ENCODE results near the gene GTPBP2.
A peak's percentile ranks its signal among the peaks of the same experiment; 100 is the strongest.

GTPBP2 gene

GRCh38 chr6:43667245-43668150 lies 38.4 kb upstream of the GTPBP2 start (continued):
- TF ChIP-seq, protein P1, sequence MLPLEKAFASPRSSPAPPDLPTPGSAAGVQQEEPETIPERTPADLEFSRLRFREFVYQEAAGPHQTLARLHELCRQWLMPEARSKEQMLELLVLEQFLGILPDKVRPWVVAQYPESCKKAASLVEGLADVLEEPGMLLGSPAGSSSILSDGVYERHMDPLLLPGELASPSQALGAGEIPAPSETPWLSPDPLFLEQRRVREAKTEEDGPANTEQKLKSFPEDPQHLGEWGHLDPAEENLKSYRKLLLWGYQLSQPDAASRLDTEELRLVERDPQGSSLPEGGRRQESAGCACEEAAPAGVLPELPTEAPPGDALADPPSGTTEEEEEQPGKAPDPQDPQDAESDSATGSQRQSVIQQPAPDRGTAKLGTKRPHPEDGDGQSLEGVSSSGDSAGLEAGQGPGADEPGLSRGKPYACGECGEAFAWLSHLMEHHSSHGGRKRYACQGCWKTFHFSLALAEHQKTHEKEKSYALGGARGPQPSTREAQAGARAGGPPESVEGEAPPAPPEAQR (tag by site-specific recombination; IDR thresholded peaks at IDR 0.05): no peak
- TF ChIP-seq ZNF146 (tag by site-specific recombination; IDR thresholded peaks at IDR 0.05): no peak
- TF ChIP-seq ZNF19 (tag by site-specific recombination; IDR thresholded peaks at IDR 0.05; ENCODE audit: low read depth): no peak
- no peak for TF ChIP-seq ZNF211 (tag by site-specific recombination; IDR thresholded peaks at IDR 0.05; ENCODE audit: low read depth)
- TF ChIP-seq, protein P2, sequence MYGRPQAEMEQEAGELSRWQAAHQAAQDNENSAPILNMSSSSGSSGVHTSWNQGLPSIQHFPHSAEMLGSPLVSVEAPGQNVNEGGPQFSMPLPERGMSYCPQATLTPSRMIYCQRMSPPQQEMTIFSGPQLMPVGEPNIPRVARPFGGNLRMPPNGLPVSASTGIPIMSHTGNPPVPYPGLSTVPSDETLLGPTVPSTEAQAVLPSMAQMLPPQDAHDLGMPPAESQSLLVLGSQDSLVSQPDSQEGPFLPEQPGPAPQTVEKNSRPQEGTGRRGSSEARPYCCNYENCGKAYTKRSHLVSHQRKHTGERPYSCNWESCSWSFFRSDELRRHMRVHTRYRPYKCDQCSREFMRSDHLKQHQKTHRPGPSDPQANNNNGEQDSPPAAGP (tag by site-specific recombination; IDR thresholded peaks at IDR 0.05): 0 out of 2 replicates have a peak, but pooled peaks have one; percentile 59
- TF ChIP-seq ZBTB8A (tag by site-specific recombination; IDR thresholded peaks at IDR 0.05): 0 out of 2 replicates have a peak, but pooled peaks have one; percentile 43
- TF ChIP-seq ZSCAN30 (tag by site-specific recombination; IDR thresholded peaks at IDR 0.05): peak; percentile 90
- no peak for TF ChIP-seq ZNF843 (tag by site-specific recombination; IDR thresholded peaks at IDR 0.05)
- TF ChIP-seq ZNF639 (tag by site-specific recombination; IDR thresholded peaks at IDR 0.05): no peak
- TF ChIP-seq ZNF792 (tag by site-specific recombination; IDR thresholded peaks at IDR 0.05): no peak
- no peak for TF ChIP-seq ZNF10 (tag by site-specific recombination; IDR thresholded peaks at IDR 0.05)
- TF ChIP-seq, protein P3, sequence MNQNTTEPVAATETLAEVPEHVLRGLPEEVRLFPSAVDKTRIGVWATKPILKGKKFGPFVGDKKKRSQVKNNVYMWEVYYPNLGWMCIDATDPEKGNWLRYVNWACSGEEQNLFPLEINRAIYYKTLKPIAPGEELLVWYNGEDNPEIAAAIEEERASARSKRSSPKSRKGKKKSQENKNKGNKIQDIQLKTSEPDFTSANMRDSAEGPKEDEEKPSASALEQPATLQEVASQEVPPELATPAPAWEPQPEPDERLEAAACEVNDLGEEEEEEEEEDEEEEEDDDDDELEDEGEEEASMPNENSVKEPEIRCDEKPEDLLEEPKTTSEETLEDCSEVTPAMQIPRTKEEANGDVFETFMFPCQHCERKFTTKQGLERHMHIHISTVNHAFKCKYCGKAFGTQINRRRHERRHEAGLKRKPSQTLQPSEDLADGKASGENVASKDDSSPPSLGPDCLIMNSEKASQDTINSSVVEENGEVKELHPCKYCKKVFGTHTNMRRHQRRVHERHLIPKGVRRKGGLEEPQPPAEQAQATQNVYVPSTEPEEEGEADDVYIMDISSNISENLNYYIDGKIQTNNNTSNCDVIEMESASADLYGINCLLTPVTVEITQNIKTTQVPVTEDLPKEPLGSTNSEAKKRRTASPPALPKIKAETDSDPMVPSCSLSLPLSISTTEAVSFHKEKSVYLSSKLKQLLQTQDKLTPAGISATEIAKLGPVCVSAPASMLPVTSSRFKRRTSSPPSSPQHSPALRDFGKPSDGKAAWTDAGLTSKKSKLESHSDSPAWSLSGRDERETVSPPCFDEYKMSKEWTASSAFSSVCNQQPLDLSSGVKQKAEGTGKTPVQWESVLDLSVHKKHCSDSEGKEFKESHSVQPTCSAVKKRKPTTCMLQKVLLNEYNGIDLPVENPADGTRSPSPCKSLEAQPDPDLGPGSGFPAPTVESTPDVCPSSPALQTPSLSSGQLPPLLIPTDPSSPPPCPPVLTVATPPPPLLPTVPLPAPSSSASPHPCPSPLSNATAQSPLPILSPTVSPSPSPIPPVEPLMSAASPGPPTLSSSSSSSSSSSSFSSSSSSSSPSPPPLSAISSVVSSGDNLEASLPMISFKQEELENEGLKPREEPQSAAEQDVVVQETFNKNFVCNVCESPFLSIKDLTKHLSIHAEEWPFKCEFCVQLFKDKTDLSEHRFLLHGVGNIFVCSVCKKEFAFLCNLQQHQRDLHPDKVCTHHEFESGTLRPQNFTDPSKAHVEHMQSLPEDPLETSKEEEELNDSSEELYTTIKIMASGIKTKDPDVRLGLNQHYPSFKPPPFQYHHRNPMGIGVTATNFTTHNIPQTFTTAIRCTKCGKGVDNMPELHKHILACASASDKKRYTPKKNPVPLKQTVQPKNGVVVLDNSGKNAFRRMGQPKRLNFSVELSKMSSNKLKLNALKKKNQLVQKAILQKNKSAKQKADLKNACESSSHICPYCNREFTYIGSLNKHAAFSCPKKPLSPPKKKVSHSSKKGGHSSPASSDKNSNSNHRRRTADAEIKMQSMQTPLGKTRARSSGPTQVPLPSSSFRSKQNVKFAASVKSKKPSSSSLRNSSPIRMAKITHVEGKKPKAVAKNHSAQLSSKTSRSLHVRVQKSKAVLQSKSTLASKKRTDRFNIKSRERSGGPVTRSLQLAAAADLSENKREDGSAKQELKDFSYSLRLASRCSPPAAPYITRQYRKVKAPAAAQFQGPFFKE (tag by site-specific recombination; IDR thresholded peaks at IDR 0.05; ENCODE audit: borderline replicate concordance): no peak
- no peak for TF ChIP-seq MYNN (tag by site-specific recombination; IDR thresholded peaks at IDR 0.05; ENCODE audit: borderline replicate concordance)
- TF ChIP-seq, protein P4, sequence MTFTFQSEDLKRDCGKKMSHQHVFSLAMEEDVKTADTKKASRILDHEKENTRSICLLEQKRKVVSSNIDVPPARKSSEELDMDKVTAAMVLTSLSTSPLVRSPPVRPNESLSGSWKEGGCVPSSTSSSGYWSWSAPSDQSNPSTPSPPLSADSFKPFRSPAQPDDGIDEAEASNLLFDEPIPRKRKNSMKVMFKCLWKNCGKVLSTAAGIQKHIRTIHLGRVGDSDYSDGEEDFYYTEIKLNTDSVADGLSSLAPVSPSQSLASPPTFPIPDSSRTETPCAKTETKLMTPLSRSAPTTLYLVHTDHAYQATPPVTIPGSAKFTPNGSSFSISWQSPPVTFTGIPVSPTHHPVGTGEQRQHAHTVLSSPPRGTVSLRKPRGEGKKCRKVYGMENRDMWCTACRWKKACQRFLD (tag by site-specific recombination; IDR thresholded peaks at IDR 0.05): no peak
- no peak for TF ChIP-seq ZNF132 (tag by site-specific recombination; IDR thresholded peaks at IDR 0.05; ENCODE audit: borderline replicate concordance)
- TF ChIP-seq ZNF473 (tag by site-specific recombination; IDR thresholded peaks at IDR 0.05): no peak
- no peak for TF ChIP-seq ZNF169 (tag by site-specific recombination; IDR thresholded peaks at IDR 0.05)
- no peak for TF ChIP-seq TCF7L2 (IDR thresholded peaks at IDR 0.05; ENCODE audit: borderline replicate concordance, low read depth, low read length)
- TF ChIP-seq ZNF544 (tag by site-specific recombination; IDR thresholded peaks at IDR 0.05): no peak
- TF ChIP-seq ELK4 (IDR thresholded peaks at IDR 0.05; ENCODE audit: borderline replicate concordance, low read depth, low read length): no peak
- no peak; the same call in 1 of the 2 replicates for TF ChIP-seq ZNF660 (tag by site-specific recombination; IDR thresholded peaks at IDR 0.05)
- TF ChIP-seq, protein P5, sequence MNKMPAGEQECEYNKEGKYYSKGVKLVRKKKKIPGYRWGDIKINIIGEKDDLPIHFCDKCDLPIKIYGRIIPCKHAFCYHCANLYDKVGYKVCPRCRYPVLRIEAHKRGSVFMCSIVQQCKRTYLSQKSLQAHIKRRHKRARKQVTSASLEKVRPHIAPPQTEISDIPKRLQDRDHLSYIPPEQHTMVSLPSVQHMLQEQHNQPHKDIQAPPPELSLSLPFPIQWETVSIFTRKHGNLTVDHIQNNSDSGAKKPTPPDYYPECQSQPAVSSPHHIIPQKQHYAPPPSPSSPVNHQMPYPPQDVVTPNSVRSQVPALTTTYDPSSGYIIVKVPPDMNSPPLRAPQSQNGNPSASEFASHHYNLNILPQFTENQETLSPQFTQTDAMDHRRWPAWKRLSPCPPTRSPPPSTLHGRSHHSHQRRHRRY (tag by site-specific recombination; IDR thresholded peaks at IDR 0.05): no peak
- TF ChIP-seq WT1 (tag by site-specific recombination; IDR thresholded peaks at IDR 0.05): no peak; the same call in 1 of the 2 replicates
- TF ChIP-seq YY1 (tag by site-specific recombination; IDR thresholded peaks at IDR 0.05): no peak
